GM12878 (cell line): ENCODE data around the gene DLD. TPM values are rescaled to one million over a fixed set of nuclear protein-coding genes. Genes with fewer than 3 reads are reported as not detected.

Experiments
- ATAC-seq: fragments of 200-7000 bp; cut with Tn5 transposase; 3 replicates; pipeline ENCODE4 v1.9.1; 2020; ENCODE audit warnings: mild to moderate bottlenecking, moderate library complexity
- BruUV-seq: library from RNA; stranded (reverse); fragments of 400-500 nt; replicated peaks from 2 replicates; lab custom pipeline; 2021; lab: Mats Ljungman, UMichigan
- CTCF ChIA-PET: fragments of 300-600 bp; sonication (Branson Sonifier 250); formaldehyde crosslinking; extraction: SDS; loops from one replicate; lab custom pipeline; 2021; ENCODE audit warnings: inconsistent platforms; lab: Yijun Ruan, JAX
- POLR2A ChIA-PET: fragments of 350-600 bp; formaldehyde crosslinking; extraction: SDS; loops from one replicate; lab custom pipeline; 2021; ENCODE audit warnings: inconsistent platforms; lab: Charles Lee
- RAD21 ChIA-PET: fragments of 300-600 bp; sonication (Branson Sonifier 250); formaldehyde crosslinking; loops from one replicate; lab custom pipeline; 2023; ENCODE audit warnings: antibody characterized with exemption; ENCODE audit not compliant: unreplicated experiment; lab: Charles Lee
- SMC1A ChIA-PET: fragments of 300-600 bp; sonication (Branson Sonifier 250); formaldehyde crosslinking; loops from one replicate; lab custom pipeline; 2023; ENCODE audit not compliant: unreplicated experiment, uncharacterized antibody; lab: Charles Lee
- DNase-seq: peaks from one replicate; pipeline ENCODE4 v3.0.0-alpha.2; 2011; ENCODE audit warnings: low read depth, low spot score
- FAIRE-seq: peaks from 3 replicates; lab custom pipeline; 2011; peaks lifted over from hg19 to GRCh38; lab: Jason Lieb, UNC
- H2AFZ ChIP-seq: 2 replicates; pipeline ENCODE4 v1.6.0; 2011; ENCODE audit warnings: low read depth, low read length, control low read depth; ENCODE audit not compliant: control insufficient read depth
- H3K27ac ChIP-seq: 2 replicates; pipeline ENCODE4 v1.5.1; 2011; ENCODE audit warnings: control low read depth; ENCODE audit not compliant: control insufficient read depth, insufficient read depth
- H3K27me3 ChIP-seq, 2 experiments: replicated peaks in 1 of 2; 2 replicates each; pipeline versions ENCODE4 v1.6.0 to v1.6.1; 2011; ENCODE audit warnings: low read length in 1 of 2; ENCODE audit not compliant: control insufficient read depth in 2 of 2, insufficient read depth in 2 of 2
- H3K36me3 ChIP-seq, 2 experiments: 2 replicates each; pipeline ENCODE4 v1.5.1; 2011; ENCODE audit warnings: low read length in 1 of 2; ENCODE audit not compliant: control insufficient read depth in 2 of 2, insufficient read depth in 2 of 2
- H3K4me1 ChIP-seq: 2 replicates; pipeline ENCODE4 v1.6.1; 2011; ENCODE audit warnings: mild to moderate bottlenecking, low read length, moderate library complexity, mixed read lengths; ENCODE audit not compliant: control insufficient read depth, insufficient read depth
- H3K4me2 ChIP-seq: 2 replicates; pipeline ENCODE4 v1.6.0; 2011; ENCODE audit warnings: control low read depth; ENCODE audit not compliant: control insufficient read depth, insufficient read depth
- H3K4me3 ChIP-seq: fragments of 200-600 bp; sonication (generic); 2 replicates; pipeline ENCODE4 v1.5.1; 2016
- H3K79me2 ChIP-seq: 2 replicates; pipeline ENCODE4 v1.6.0; 2011; ENCODE audit warnings: low read length; ENCODE audit not compliant: control insufficient read depth, insufficient read depth
- H3K9ac ChIP-seq: 2 replicates; pipeline ENCODE4 v1.8.0; 2011; ENCODE audit warnings: low read length, control low read depth, mixed read lengths; ENCODE audit not compliant: control insufficient read depth, insufficient read depth
- H3K9me3 ChIP-seq: replicated peaks from 3 replicates; pipeline ENCODE4 v1.5.1; 2011; ENCODE audit warnings: mild to moderate bottlenecking, low read length; ENCODE audit not compliant: control insufficient read depth, insufficient read depth
- H4K20me1 ChIP-seq: 2 replicates; pipeline ENCODE4 v1.6.0; 2011; ENCODE audit not compliant: control insufficient read depth, insufficient read depth
- ATF7 ChIP-seq: fragments of 450-650 bp; IDR thresholded peaks from 2 replicates; pipeline ENCODE4 v1.6.1; 2016; ENCODE audit warnings: low read depth, mild to moderate bottlenecking
- CHD2 ChIP-seq: IDR thresholded peaks from 2 replicates; pipeline ENCODE4 v1.6.1; 2011; ENCODE audit warnings: low read depth, low read length, improper control_type of control experiment, borderline replicate concordance
- FOXK2 ChIP-seq: fragments of 450-650 bp; IDR thresholded peaks from 2 replicates; pipeline ENCODE4 v1.6.1; 2017; ENCODE audit warnings: mild to moderate bottlenecking, moderate library complexity
- GABPA ChIP-seq: IDR thresholded peaks from 2 replicates; pipeline ENCODE4 v1.6.1; 2014; ENCODE audit warnings: antibody characterized with exemption, low read depth, mild to moderate bottlenecking, inconsistent platforms
- SP1 ChIP-seq: IDR thresholded peaks from one replicate; pipeline ENCODE4 v1.6.1; 2011; ENCODE audit warnings: low read depth, low read length
- ZNF384 ChIP-seq: IDR thresholded peaks from 2 replicates; pipeline ENCODE4 v1.6.1; 2012; ENCODE audit warnings: low read depth, mild to moderate bottlenecking, low read length, improper control_type of control experiment, borderline replicate concordance
- ZSCAN29 ChIP-seq: fragments of 450-650 bp; IDR thresholded peaks from 2 replicates; pipeline ENCODE4 v1.6.1; 2017; ENCODE audit warnings: mild to moderate bottlenecking, moderate library complexity
- WGBS: methylation state at CpG from one replicate; pipeline ENCODE4 v1.1.6; 2016; ENCODE audit warnings: low lambda C conversion rate; ENCODE audit not compliant: insufficient replicate concordance, insufficient coverage; ENCODE audit errors: missing lambda C conversion rate; 5-methylcytosine and 5-hydroxymethylcytosine counted together
- in situ Hi-C: fragments of 300-500 bp; cut with MboI; formaldehyde crosslinking; loops from 9 replicates; pipeline ENCODE4 v1.14.3; 2018; ENCODE audit warnings: mixed read lengths
- intact Hi-C: fragments of 100-400 bp; cut with micrococcal nuclease; formaldehyde crosslinking; loops from one replicate; pipeline ENCODE4 v1.14.2; 2022; ENCODE audit not compliant: unreplicated experiment
- polyA plus RNA-seq, 11 experiments: library from polyadenylated mRNA; depleted of rRNA in 4 of 11; unstranded in 6 of 11; stranded (reverse) in 5 of 11; fragments of >200 nt; fragmentation: Nextera tagmentation in 4 of 11; fragmentation: Illumina TruSeq in 1 of 11; extraction: Ambion mirVana in 4 of 11; extraction: Trizol in 1 of 11; gene quantifications; 1 replicate in 1 of 11; 2 replicates in 10 of 11; pipeline versions ENCODE4 v1.2.1 to v1.2.3, GENCODE V29; 2011 to 2016; ENCODE audit warnings: inconsistent platforms in 2 of 11, missing spikeins in 2 of 11, low read depth in 1 of 11
- total RNA-seq, 4 experiments: library from RNA; depleted of rRNA in 3 of 4; stranded (reverse); fragments of >200 nt in 3 of 4; fragmentation: Illumina TruSeq in 1 of 4; extraction: Trizol in 1 of 4; gene quantifications; 2 replicates each; pipeline versions ENCODE4 v1.2.1 to v1.2.3, GENCODE V29; 2013 to 2021
- TF ChIP-seq, protein P1 (sequence below): IDR thresholded peaks from 2 replicates; pipeline ENCODE4 v1.6.1; 2012; ENCODE audit warnings: low read depth, low read length, improper control_type of control experiment
- TF ChIP-seq, protein P2 (sequence below): fragments of 450-650 bp; IDR thresholded peaks from 2 replicates; pipeline ENCODE4 v1.6.1; 2017; ENCODE audit warnings: mild to moderate bottlenecking, moderate library complexity

DLD gene
- total and polyA plus RNA-seq, 10 of the 15 experiments (the other 5 are each of a cell fraction or from before 2014, with no cell fraction given), result 62.7 to 314 (median 161) TPM

DNA sequence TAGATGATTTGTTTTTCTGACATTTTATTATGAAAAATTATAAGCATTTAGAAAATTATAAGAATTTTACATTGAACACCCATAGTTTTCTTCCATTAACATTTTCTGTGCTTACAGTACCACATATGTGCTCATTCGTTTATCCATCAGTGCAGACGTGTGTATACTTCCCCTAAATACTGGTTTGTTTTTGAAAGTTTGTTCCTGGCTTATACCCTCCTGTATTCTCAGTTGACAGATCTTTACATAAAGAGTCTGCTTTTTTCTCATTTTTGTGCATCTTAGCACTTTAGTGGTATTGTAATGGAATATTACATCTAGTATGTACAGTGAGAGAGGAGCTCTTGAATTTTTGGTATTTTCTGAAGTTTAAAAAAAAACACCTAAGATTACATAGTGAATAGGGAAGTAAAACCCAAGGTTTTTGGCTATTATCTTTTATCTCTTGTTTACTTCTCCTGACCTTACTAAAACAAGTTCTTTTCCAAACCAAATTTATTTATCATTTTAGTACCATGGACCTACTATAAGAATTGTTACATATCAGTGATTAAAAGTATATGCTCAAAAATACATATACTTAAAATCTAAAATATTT is 8.1 kb downstream of the DLD start:
- H3K36me3 ChIP-seq, result peaks cover 0 to 13% of the 10 kb centered on the region in 2 experiments; a peak in 2 of 4 replicates
- H3K27me3 ChIP-seq, result no peaks in the 10 kb centered on the region
- H3K9me3 ChIP-seq, result no peaks in the 10 kb centered on the region; the same call in 2 of the 3 replicates
- 34% methylated on average over 2 of the region's 2 CpGs for WGBS
- no TSS peak for BruUV-seq
- peak; percentile 56 for ATAC-seq
- H3K79me2 ChIP-seq, result peaks cover 54% of the 10 kb centered on the region
- no peak for DNase-seq
- intact Hi-C loops, result no loop called here
- H3K4me2 ChIP-seq, result peak overlapping the region; percentile 33; the same call in 1 of the 2 replicates
- TF ChIP-seq, protein P1, sequence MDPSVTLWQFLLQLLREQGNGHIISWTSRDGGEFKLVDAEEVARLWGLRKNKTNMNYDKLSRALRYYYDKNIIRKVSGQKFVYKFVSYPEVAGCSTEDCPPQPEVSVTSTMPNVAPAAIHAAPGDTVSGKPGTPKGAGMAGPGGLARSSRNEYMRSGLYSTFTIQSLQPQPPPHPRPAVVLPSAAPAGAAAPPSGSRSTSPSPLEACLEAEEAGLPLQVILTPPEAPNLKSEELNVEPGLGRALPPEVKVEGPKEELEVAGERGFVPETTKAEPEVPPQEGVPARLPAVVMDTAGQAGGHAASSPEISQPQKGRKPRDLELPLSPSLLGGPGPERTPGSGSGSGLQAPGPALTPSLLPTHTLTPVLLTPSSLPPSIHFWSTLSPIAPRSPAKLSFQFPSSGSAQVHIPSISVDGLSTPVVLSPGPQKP, result no peak
- TF ChIP-seq ZNF384 (peak; percentile 24; the same call in 1 of the 2 replicates), ATF7 (peak; percentile 22; the same call in 1 of the 2 replicates), ZSCAN29 (peak; percentile 67; the same call in 1 of the 2 replicates), CHD2 (no peak), FOXK2 (no peak), SP1 (no peak), GABPA (no peak)
- TF ChIP-seq, protein P2, sequence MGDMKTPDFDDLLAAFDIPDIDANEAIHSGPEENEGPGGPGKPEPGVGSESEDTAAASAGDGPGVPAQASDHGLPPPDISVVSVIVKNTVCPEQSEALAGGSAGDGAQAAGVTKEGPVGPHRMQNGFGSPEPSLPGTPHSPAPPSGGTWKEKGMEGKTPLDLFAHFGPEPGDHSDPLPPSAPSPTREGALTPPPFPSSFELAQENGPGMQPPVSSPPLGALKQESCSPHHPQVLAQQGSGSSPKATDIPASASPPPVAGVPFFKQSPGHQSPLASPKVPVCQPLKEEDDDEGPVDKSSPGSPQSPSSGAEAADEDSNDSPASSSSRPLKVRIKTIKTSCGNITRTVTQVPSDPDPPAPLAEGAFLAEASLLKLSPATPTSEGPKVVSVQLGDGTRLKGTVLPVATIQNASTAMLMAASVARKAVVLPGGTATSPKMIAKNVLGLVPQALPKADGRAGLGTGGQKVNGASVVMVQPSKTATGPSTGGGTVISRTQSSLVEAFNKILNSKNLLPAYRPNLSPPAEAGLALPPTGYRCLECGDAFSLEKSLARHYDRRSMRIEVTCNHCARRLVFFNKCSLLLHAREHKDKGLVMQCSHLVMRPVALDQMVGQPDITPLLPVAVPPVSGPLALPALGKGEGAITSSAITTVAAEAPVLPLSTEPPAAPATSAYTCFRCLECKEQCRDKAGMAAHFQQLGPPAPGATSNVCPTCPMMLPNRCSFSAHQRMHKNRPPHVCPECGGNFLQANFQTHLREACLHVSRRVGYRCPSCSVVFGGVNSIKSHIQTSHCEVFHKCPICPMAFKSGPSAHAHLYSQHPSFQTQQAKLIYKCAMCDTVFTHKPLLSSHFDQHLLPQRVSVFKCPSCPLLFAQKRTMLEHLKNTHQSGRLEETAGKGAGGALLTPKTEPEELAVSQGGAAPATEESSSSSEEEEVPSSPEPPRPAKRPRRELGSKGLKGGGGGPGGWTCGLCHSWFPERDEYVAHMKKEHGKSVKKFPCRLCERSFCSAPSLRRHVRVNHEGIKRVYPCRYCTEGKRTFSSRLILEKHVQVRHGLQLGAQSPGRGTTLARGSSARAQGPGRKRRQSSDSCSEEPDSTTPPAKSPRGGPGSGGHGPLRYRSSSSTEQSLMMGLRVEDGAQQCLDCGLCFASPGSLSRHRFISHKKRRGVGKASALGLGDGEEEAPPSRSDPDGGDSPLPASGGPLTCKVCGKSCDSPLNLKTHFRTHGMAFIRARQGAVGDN, result no peak
- ChIA-PET RAD21 (interaction anchor here (1.4 to 1.5 kb wide), 2 partner anchors 18 to 118 kb away, joined by 3 to 4 read pairs; no protein-coding TSS in a partner anchor), SMC1A (interaction anchor here (1.0 to 3.1 kb wide), 4 partner anchors 8 to 25 kb away, joined by 3 to 12 read pairs (median 8); partner anchors contain the start of gene DLD), POLR2A (interaction anchor here (0.6 to 1.2 kb wide), 3 partner anchors 10 to 197 kb away, joined by 3 to 11 read pairs (median 6); no protein-coding TSS in a partner anchor), CTCF (no interaction called here)
- no peaks in the 10 kb centered on the region for H3K4me1 ChIP-seq
- no peak overlapping the region for H3K27ac ChIP-seq
- no peak overlapping the region for H2AFZ ChIP-seq
- no peak overlapping the region for H3K4me3 ChIP-seq
- no peak for FAIRE-seq
- H4K20me1 ChIP-seq, result no peaks in the 10 kb centered on the region
- in situ Hi-C loops, result no loop called here
- no peak overlapping the region for H3K9ac ChIP-seq
